Gastrocnemius medialis (tissue), 4 donors: ENCODE measurements around the gene VAV1.

Source experiments
- POLR2A ChIP-seq, 2 donors: fragments of 450-650 bp; IDR thresholded peaks; one replicate each; pipeline ENCODE4 v1.6.1; 2017; ENCODE audit warnings: antibody characterized with exemption in 2 of 2, mild to moderate bottlenecking in 2 of 2, moderate library complexity in 2 of 2
- TF ChIP-seq, protein P1 (sequence below), 5 experiments: fragments of 450-650 bp in 3 of 5; fragments of 200-600 bp in 2 of 5; sonication (generic) in 2 of 5; IDR thresholded peaks in 4 of 5; conservative IDR thresholded peaks in 1 of 5; 1 replicate in 4 of 5; 2 replicates in 1 of 5; pipeline ENCODE4 v1.5.1; 2016 to 2019; ENCODE audit warnings: antibody characterized with exemption in 5 of 5, mild to moderate bottlenecking in 3 of 5, moderate library complexity in 3 of 5

- TF ChIP-seq, protein P1, sequence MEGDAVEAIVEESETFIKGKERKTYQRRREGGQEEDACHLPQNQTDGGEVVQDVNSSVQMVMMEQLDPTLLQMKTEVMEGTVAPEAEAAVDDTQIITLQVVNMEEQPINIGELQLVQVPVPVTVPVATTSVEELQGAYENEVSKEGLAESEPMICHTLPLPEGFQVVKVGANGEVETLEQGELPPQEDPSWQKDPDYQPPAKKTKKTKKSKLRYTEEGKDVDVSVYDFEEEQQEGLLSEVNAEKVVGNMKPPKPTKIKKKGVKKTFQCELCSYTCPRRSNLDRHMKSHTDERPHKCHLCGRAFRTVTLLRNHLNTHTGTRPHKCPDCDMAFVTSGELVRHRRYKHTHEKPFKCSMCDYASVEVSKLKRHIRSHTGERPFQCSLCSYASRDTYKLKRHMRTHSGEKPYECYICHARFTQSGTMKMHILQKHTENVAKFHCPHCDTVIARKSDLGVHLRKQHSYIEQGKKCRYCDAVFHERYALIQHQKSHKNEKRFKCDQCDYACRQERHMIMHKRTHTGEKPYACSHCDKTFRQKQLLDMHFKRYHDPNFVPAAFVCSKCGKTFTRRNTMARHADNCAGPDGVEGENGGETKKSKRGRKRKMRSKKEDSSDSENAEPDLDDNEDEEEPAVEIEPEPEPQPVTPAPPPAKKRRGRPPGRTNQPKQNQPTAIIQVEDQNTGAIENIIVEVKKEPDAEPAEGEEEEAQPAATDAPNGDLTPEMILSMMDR (IDR thresholded peaks at IDR 0.05 in 4 of 5, conservative IDR thresholded peaks at IDR 0.05 in 1 of 5) = no peak
- TF ChIP-seq POLR2A (IDR thresholded peaks at IDR 0.05) = no peak
Observed at GRCh38 chr19:6801485-6802086, 29.1 kb downstream of the VAV1 start.
